IPS-NIHi7 (cell line): Measurements from ENCODE around the gene JHY.
"Not testable (repeated sequence)": the region's sequence is repeated elsewhere in the genome, so short reads cannot be mapped to it uniquely, and the experiment has no call there.

Experiments
- DNase-seq: peaks from one replicate; pipeline ENCODE4 v3.0.0; 2012; ENCODE audit warnings: mixed read lengths; ENCODE audit errors: extremely low spot score

JHY gene

GRCh38 chr11:122882189-122882856 is at the start of gene JHY:
Gene JHY, plus strand, starts transcription at chr11:122882759. Its CDS starts 3,091 bp downstream, at chr11:122885850.
- no peak for DNase-seq

GRCh38 chr11:122833846-122834464 is 48.6 kb upstream of the JHY start:
- DNase-seq = no peak

GRCh38 chr11:122836916-122837315 is 45.6 kb upstream of the JHY start:
- DNase-seq = no peak

- DNase-seq = no peak
Measured at GRCh38 chr11:122837528-122838346, 44.8 kb upstream of the JHY start.

DNA sequence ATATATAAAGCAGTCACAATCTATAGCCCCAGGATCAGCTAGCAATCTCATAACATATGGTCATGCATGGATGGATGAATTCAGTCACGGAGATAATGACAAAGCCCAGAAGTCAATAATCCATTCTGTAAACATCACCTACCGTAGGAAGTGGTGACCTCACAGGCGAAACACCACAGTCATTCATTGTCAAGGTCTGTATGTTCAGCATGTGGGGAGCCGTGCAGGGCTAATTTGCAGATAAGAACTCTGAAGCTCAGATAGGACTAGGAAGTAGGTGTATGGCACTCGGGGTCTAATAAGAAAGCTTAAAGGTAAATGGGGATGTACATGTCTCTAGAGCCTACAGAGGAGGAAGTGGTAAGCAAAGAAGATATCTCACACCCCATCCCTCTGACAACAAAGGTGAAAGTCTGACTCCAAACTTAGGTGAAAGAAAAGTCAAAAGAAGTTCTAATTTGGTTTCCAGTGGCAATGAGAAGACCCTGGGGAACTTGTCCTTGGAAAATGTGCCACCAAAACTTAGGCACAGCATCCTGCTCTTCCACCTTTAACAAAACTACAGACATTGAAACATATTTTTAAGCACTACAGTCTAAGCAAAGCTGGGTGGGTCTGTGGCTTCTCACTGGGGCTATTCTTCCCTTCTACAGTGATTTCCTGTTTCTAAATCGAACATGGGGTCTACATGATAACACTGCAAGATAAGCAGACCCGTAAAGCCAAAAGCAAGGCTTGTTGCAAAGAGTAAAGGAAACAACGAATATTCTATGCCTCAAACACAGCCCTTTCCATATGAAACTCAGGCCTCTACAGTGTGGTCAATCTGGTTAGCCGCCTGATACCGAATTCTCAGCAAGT is 39.0 kb upstream of the JHY start:
- no peak for DNase-seq

DNA sequence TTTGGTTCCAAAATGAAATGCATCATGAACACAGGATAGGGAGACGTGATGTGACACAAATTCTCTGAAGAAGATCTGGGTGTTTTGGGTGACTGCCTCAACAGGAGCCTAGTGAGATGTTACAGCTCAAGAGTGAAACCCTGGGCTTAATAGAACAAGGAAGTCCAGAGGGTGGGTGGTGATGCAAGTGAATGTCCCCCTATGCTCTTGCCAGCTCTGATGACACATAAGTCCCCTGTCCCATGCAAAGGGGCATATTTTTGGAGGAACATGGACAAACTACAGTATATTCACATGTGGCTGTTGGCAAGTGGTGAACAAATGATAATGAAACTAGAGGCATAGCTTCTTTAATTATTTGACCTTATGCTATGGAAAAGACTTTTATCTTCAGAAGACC is 35.1 kb upstream of the JHY start:
- DNase-seq = no peak

DNA sequence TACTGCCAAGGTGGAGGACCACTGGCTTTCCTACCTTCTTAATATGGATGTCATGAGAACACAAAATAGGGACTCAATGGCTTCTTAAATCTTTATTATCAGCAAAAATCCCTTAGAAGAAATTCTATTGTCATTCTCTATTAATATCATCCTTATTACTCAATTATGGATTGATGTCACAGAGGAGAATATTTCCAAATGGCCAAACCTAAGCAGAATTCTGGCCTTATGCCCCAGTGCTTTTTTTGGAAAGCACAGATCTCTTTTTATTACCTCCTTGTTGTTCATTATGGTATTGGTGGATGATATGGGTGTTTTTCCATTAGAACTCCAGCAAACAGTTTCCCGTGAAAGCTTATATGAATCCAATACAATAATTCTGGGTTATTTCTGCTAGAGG is 34.4 kb upstream of the JHY start:
- no peak for DNase-seq

DNA sequence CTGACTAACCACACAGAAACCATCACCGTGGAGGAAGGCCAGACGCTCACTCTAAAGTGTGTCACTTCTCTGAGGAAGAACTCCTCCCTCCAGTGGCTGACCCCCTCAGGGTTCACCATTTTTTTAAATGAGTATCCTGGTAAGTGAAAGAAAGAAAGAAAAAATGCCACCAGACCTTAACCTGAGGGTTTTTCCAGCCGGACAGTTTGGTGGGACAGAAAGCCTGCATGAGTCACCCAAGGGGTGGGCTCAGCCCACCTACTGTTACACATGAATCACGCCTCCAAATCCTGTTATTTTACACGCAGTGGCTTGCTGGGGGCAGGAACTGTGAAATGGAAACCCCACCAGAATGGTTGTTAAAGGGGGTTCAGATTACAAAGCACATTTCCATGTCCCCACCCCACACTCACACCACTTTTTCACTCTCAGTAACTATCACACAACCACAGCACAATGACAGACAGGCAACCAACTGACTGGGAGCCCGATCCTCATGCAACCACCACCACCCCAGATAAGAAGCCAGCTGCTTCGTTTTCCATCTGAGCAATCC is 32.4 kb upstream of the JHY start:
- DNase-seq = peak; percentile 40

DNA sequence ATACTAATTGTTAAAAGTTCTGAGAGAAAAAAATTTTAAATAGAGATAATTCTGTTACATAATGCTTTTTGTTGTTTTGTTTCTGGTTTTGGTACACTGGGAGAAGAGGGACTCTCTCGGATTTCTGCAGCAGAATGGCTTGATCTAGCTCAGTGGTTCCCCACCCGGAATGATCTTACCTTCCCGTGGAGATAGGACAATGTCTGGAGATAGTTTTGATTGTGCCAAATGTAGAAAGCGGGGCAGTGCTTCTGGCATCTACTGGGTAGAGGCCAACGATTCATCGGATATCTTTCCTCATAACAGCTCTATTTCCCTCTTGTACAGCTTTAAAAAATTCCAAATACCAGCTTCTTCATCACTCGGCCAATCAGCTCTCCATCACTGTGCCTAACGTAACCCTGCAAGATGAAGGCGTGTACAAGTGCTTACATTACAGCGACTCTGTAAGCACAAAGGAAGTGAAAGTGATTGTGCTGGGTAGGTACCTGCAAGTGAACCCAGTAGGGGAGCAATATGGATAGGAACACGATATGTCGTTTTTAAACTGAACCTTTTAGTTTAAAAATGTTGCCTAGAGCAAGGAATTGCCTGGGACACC is 31.1 kb upstream of the JHY start:
- no peak for DNase-seq

DNA sequence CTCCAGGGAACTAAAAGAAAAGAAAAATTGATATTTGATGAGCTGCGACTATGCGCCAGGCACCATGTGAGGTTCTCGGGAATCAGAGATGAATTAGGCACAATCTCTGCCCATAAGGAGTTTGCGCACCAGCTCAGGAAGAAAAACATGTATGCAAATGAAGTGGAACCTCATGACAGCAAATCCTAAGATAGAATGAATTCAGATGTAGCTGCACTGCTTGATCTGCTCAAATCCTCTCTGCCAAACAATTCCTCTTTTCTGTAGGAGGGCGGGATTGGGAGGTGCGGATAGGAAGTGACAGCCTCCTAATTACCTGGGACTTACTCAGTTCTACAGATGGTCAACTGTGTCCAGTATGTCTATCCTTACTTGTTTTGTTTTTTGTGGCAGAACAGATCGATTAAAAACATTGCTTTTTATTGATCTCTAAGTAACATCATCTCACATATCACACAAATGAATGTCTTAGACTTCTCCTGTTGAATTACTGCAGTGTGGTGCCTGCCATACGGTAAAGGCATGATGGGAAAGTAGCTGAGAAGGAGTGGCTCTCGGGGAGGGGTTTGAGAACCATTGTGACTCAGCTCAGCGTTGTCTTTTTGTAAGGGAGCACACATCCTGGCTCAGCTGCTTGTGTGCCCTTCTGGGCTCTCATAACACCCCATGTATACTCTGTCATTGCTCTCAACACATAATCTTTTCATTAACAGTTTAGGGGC is 30.3 kb upstream of the JHY start:
- no peak for DNase-seq

DNA sequence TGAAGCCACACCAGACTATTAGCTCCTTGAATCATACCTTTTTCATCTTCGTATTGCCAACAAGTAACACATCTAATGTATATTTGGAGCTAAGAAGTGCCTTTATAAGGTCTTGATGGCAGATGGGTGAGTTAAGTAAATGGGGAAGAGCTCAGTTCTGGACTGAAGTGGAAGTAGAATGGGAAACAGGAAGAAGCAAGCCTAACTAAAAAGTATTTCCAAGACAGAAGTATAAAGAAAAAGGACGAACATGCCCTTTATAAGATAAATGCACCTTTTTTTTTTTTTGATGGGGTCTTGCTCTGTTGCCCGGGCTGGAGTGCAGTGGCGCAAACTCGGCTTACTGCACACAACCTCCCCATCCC is 29.8 kb upstream of the JHY start:
- DNase-seq = no peak

DNA sequence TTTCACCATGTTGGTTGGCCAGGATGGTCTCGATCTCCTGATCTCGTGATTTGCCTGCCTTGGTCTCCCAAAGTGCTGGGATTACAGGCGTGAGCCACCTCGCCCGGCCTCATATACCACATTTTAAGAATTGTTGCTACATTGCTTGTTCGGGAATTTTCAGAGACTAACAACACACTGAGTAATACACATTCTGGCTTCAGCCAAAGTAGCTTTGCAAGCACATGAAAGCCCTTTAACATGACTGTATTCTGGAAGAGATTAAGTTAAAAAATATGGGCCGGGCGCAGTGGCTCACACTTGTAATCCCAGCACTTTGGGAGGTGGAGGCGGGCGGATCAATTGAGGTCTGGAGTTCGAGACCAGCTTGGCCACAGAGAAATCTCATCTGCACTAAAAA is 29.3 kb upstream of the JHY start:
- DNase-seq = no peak

GRCh38 chr11:122853971-122854446 is 28.6 kb upstream of the JHY start:
- DNase-seq = peak; percentile 79

GRCh38 chr11:122861631-122862030 is 20.9 kb upstream of the JHY start:
- no peak for DNase-seq

DNA sequence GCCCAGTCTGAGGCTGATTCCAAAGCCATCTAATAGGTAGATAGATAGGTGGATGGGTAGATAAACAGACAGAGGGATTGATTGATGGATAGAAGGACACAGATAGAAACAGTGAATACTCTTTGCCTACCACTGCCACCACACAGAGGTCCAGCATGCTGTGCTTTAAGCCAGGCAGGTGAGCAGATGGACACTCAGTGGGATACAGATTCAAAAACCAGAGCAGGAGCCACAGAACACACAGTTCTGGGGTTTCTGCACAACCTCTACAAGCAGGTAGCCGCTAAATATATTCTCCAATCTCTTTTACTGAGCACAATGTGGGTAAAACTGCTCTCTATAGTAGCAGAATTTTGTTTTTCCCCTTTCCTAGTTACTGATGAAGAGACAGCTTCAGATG is 20.5 kb upstream of the JHY start:
- no peak for DNase-seq

DNA sequence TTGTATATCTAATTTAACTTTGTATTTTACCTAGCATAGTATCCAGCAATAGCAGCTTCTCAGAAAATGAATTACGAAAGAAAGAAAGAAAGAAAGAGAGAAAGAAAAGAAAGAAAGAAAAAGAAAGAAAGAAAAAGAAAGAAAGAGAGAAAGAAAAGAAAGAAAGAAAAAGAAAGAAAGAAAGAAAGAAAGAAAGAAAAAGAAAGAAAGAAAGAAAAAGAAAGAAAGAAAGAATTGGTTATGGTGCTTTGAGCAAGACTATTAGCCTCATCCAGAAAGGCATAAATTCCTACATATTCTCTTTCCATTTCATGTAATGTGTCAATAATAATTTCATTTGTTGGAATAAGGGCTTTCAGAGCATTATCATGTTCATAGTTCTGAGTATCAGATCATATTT is 19.4 kb upstream of the JHY start:
- DNase-seq = not testable (repeated sequence)

- DNase-seq = peak; percentile 40
Measured at GRCh38 chr11:122863704-122864326, 18.7 kb upstream of the JHY start.

- no peak for DNase-seq
Measured at GRCh38 chr11:122864386-122865115, 18.0 kb upstream of the JHY start.

DNA sequence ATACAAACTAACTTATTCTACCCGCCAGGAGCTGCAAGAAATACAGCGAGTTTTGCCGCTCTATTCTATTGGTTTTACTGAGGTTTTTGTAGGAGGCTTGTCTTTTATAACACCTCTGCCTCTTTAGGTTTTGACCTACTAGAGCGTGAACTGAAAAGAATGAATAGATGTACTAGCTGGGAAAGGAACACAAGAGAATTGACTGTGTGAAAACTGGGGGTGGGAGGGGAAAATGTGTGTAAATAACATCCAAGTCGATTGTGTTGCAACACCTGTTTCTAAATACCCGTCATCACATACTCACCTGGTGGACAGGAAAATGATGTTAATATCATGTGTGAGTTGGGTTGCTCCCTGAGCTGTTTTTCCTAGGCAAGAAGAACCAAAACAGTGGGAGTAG is 12.9 kb upstream of the JHY start:
- DNase-seq = no peak
